ENCODE results near the gene ERCC6L2.

DNA sequence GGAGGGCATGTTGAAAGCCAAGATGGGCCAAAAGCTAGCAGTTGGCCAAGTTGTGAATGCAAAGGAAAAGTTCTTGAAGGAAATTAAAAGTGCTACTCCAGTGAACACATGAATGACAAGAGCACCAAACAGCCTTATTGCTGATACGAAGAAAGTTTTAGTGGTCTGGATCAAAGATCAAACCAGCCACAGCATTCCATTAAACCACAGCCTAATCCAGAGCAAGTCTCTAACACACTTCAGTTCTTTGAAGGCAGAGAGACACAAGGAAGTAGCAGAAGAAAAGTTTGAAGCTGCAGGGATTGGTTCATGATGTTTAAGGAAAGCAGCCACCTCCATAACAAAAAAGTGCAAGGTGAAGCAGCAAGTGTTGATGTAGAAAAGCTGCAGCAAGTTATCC, 71.6 kb downstream of the ERCC6L2 start:
- TF ChIP-seq POLR2A (IDR thresholded peaks at IDR 0.05) (no peak), POLR2AphosphoS5 (IDR thresholded peaks at IDR 0.05) (no peak)
